Skin epidermis (tissue), 12 donors: ENCODE measurements around the gene GLI1.
"Not testable (repeated sequence)": the region's sequence is repeated elsewhere in the genome, so short reads cannot be mapped to it uniquely, and the experiment has no call there.

Experiments used
- H3K27ac ChIP-seq, 21 experiments: fragments of 200-600 bp; sonication (generic) in 11 of 21; one replicate each; pipeline ENCODE4 v1.5.0; 2020; ENCODE audit warnings: mild to moderate bottlenecking in 3 of 21, inconsistent platforms in 2 of 21, moderate library complexity in 2 of 21
- H3K4me3 ChIP-seq, 7 experiments: fragments of 200-600 bp; sonication (generic) in 2 of 7; one replicate each; pipeline ENCODE4 v1.5.0; 2020; ENCODE audit warnings: inconsistent platforms in 2 of 7, mild to moderate bottlenecking in 2 of 7, moderate library complexity in 1 of 7

Gene GLI1

DNA sequence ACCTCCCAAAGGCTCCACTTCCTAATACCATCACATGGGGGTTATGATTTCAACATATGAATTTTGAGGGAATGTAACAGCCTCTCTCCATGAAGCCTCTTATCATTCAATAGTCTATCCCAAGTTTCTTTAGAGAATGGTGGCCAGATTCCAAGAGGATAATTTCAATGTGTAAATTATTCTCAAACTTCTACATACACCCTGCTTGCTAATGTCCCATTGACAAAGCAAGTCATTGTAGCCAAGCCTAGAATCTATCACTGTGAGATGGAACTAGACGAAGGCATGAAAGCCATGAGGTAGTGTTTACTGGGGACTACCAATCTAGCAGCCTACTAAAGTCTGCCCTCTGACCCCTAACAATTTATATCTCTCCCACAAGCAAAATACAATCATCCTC lies 21.2 kb upstream of the GLI1 start:
- Histone ChIP-seq H3K27ac (no peak overlapping the region), H3K4me3 (no peak overlapping the region)

DNA sequence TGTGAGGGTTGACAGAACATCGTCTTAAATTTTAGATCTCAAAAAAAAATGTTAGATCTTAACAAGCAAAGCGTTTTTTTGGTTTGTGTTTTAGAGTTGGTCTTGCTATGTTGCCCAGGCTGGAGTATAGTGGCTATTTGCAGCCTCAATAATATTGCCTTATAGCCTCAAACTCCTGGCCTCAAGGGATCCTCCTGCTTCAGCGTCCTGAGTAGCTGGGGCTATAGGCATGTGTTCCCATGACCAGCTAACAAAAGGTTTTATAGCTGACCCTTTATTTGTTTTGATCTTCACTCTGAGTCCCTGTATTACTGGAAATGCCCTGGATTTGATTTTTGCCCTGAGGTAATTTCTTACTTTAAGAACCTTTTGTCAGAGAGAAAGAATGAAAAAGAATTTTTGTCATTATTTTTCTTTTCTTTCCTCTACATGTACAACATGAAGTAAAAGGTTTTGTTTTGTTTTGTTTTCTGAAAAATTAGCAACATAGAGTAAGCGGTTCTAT lies 19.8 kb upstream of the GLI1 start:
- Histone ChIP-seq H3K4me3 (no peak overlapping the region), H3K27ac (no peak overlapping the region)

DNA sequence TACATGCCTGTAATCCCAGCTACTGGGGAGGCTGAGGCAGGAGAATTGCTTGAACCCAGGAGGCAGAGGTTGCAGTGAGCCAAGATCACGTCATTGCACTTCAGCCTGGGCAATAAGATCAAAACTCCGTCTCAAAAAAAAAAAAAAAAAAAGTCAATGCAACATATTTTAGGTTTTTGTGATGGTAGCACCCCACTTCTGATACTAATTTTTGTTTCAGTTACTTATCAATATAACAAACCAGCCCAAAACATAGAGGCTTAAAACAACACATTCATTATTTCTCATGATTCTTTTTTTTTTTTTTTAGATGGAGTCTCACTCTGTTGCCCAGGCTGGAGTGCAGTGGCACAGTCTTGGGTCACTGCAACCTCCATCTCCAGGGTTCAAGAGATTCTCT lies 18.2 kb upstream of the GLI1 start:
- not testable (repeated sequence) for H3K27ac ChIP-seq, H3K4me3 ChIP-seq

- H3K4me3 ChIP-seq: no peak overlapping the region
- H3K27ac ChIP-seq: no peak overlapping the region
Observed at GRCh38 chr12:57441846-57442427, 17.6 kb upstream of the GLI1 start.

GRCh38 chr12:57444337-57444736 lies 15.2 kb upstream of the GLI1 start:
- H3K27ac ChIP-seq, H3K4me3 ChIP-seq: not testable (repeated sequence)

DNA sequence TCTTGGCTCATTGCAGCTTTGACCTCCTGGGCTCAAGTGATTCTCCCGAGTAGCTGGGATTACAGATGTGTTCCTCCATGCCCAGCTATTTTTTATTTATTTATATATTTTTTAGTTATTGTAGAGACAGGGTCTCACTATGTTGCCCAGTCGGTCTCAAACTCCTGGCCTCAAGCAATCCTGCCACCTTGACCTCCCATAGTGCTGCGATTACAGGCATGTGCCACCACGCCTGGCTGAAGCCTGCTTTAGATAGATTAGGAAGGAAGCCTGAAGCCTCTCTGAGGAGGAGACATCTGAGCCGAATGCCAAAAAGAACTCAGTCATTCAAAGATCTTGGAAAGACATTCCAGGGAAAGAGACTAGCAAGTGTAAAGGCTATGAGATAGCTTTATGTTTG lies 14.8 kb upstream of the GLI1 start:
- Histone ChIP-seq H3K4me3 (no peak overlapping the region), H3K27ac (no peak overlapping the region)

- Histone ChIP-seq H3K4me3 (no peak overlapping the region), H3K27ac (no peak overlapping the region)
Observed at GRCh38 chr12:57446292-57446960, 13.2 kb upstream of the GLI1 start.

DNA sequence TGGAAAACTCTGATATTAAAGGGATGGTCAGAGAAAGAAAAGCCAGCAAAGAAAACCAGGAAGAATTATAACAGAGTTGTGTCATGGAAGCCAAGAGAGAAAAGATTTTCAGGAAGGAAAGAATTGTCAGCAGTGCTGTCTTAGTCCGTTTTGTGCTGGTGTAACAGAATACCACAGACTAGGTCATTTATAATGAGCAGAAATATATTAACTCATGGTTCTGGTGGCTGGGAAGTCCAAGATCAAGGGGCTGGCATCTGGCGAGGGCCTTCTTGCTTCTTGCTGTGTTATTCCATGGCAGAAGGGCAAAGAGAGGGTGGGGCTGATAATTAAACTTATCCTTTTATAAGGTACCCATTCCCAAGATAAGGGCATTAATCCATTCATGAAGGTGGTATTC lies 10.9 kb upstream of the GLI1 start:
- no peak overlapping the region for H3K4me3 ChIP-seq
- H3K27ac ChIP-seq: no peak overlapping the region

DNA sequence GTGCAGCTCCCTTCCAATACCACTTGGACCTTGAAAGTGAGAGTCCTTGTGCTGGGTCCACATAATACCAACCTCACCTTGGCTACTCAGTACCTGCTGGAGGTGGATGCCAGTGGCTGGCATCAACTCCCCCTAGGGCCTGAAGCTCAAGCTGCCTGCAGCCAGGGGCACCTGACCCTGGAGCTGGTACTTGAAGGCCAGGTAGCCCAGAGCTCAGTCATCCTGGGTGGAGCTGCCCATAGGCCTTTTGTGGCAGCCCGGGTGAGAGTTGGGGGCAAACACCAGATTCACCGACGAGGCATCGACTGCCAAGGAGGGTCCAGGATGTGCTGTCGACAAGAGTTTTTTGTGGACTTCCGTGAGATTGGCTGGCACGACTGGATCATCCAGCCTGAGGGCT lies 10.2 kb upstream of the GLI1 start:
- H3K4me3 ChIP-seq: no peak overlapping the region

GRCh38 chr12:57450057-57450456 lies 9.5 kb upstream of the GLI1 start:
- no peak overlapping the region for H3K27ac ChIP-seq

More for the DNA sequence above, 10.2 kb upstream of the GLI1 start:
- no peak overlapping the region for H3K27ac ChIP-seq

DNA sequence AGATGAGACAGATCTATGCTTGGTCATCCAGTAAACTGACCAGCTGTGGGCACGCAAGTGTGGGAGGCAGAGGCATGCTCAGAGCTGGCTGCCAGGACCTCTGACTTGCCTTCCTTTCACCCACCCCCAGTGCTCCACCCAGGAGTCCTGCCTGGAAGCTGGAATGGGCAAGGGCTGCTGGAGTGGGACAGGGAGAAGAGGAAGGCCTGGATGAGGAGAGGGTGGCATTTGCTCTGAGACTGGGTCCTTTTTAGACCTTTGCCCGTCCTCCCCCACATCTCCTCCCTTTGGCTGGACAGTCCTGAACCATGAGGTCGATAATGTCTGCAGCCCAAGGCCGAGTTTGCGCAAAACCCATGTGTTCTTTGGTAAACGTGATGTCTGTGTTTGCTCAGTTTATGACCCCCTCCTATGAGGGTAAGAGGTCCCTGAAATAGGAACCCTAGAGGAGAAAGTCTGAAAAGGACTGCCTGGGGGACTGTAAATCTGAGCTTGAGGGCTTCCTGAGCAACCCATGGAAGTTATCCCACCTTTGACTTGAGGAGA lies 8.3 kb upstream of the GLI1 start:
- no peak overlapping the region for H3K27ac ChIP-seq
- no peak overlapping the region for H3K4me3 ChIP-seq

More at GRCh38 chr12:57450057-57450456, 9.5 kb upstream of the GLI1 start:
- H3K4me3 ChIP-seq: no peak overlapping the region

DNA sequence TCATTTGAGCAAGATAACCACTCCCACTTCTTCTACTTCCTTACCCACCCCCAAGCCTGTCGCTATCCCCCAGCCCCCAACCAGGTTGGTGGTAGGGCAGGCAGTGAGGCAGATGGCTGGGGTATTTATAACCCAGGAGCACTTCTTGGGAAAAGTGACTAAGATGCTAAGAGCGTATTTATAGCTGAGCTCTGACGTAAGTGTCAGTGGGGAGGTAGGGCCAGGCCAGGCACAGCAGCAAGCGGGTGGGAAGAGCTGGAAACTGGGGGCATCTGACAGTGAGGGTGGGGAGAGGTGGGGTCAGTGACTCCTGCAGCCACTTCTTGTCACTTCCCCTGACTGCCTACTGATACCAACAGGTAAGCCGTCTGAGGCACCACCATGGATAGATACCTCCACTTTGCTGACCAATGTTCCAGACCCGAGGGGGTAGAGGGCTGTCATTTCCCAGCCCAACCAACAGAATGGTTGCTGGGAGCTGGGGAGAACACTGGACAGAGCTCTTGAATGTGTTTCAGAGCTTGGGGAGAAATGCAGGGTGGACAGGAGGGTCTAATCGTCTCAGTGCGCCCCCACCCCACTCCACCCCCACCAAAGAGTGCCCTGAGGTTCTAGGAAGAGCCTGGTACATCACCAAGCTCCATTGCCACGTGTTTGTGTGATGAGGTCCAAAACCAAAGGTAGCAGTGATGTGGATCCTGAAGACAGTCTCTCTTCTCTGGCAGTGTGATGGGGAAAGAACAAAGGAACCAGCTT lies 7.2 kb upstream of the GLI1 start:
- Histone ChIP-seq H3K27ac (no peak overlapping the region), H3K4me3 (no peak overlapping the region)

DNA sequence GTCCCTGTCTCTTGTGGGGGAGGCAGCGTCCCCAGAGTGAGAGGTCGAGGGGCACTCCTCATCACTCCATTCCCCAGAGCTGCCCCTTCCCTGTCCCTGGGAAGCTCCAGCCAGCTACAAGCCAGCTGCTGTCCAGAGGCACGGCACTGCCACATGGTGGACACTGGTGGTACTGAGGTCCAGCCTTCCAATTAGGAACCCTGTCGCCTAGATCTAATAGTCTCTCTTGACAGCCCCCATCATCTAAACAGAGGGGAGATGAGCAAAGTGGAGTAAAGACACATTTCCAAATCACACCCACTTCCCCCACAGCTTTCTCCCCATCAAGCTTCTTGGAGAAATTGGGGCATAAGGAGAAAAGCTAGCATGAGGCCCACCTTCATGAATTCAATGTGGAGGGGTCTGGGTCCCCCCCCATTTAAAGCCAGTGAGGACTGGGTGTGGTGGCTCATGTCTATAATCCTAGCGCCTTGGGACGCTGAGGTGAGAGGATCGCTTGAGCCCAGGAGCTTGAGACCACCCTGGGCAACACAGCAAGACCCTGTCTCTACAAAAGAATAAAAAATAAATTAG lies 6.6 kb upstream of the GLI1 start:
- H3K27ac ChIP-seq: no peak overlapping the region
- no peak overlapping the region for H3K4me3 ChIP-seq

DNA sequence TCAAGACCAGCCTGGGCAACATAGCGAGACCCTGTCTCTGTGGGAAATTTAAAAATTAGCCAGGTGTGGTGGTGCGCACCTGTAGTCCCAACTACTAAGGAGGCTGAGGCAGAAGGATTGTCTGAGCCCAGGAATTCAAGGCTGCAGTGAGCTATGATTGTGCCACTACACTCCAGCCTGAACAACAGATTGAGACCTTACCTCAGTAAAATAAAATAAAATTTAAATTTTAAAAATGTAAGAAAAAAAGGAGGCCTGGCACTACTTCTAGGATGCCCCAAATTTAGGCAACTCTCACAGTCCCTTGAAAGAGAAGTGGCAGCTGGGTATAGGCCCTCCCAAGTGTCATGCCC lies 5.4 kb upstream of the GLI1 start:
- Histone ChIP-seq H3K4me3 (no peak overlapping the region), H3K27ac (no peak overlapping the region)

GRCh38 chr12:57454566-57455373 lies 4.8 kb upstream of the GLI1 start, which contains the start of gene INHBE:
Gene INHBE, plus strand, starts transcription at chr12:57455307. Its CDS starts 230 bp downstream, at chr12:57455537.
- Histone ChIP-seq H3K27ac (peak within 1 kb of the TSS in 1 of 21 experiments; percentile 26), H3K4me3 (no peak within 1 kb of the TSS)

DNA sequence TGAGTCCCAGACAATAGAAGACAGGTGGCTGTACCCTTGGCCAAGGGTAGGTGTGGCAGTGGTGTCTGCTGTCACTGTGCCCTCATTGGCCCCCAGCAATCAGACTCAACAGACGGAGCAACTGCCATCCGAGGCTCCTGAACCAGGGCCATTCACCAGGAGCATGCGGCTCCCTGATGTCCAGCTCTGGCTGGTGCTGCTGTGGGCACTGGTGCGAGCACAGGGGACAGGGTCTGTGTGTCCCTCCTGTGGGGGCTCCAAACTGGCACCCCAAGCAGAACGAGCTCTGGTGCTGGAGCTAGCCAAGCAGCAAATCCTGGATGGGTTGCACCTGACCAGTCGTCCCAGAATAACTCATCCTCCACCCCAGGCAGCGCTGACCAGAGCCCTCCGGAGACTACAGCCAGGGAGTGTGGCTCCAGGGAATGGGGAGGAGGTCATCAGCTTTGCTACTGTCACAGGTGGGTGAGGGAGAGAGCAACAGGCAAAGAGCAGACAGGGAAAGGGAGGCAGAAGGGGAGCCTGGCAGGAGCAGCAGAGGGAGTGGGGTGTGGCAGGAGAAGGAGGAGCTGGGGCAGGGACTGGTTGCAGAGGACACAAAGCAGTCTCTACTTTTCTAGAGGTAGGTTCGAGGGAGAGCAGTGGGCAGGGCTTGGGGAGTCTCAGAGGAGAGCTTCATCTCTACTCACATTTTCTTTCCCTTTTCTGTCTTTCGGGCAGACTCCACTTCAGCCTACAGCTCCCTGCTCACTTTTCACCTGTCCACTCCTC lies 4.0 kb upstream of the GLI1 start:
- H3K4me3 ChIP-seq: no peak overlapping the region
- H3K27ac ChIP-seq: no peak overlapping the region

- H3K4me3 ChIP-seq: no peak overlapping the region
Observed at GRCh38 chr12:57456145-57456700, 3.4 kb upstream of the GLI1 start.

GRCh38 chr12:57456737-57457490 lies 2.7 kb upstream of the GLI1 start:
- Histone ChIP-seq H3K27ac (peak overlapping the region in 1 of 21 experiments; percentile 92), H3K4me3 (no peak overlapping the region)

More at GRCh38 chr12:57456145-57456700, 3.4 kb upstream of the GLI1 start:
- peak overlapping the region in 1 of 21 experiments; percentile 26 for H3K27ac ChIP-seq
